Measurements from ENCODE around the gene CFAP141. TPM values are rescaled to one million over a fixed set of nuclear protein-coding genes. Genes with fewer than 3 reads are reported as not detected.

CFAP141 gene
- total RNA-seq, 1 experiment from 2014 or later, result not detected

Other genes starting within 250 kb of the CFAP141 start
- 2.2 and 8.7 TPM in 2 replicates for gene CRTC2, start 247.7 kb downstream of the CFAP141 start, total RNA-seq (2014; rRNA removed; shearing (Covaris generic); ENCODE audit: low replicate concordance)
- 320 and 348 TPM in 2 replicates for gene SLC39A1, start 242.8 kb downstream of the CFAP141 start, total RNA-seq (2014; rRNA removed; shearing (Covaris generic); ENCODE audit: low replicate concordance)
- gene CREB3L4, start 238.4 kb downstream of the CFAP141 start, total RNA-seq (2014; rRNA removed; shearing (Covaris generic); ENCODE audit: low replicate concordance), result 28.4 and 32.2 TPM in 2 replicates
- 355 and 416 TPM in 2 replicates for gene JTB, start 228.7 kb downstream of the CFAP141 start, total RNA-seq (2014; rRNA removed; shearing (Covaris generic); ENCODE audit: low replicate concordance)
- gene RAB13, start 220.0 kb downstream of the CFAP141 start, total RNA-seq (2014; rRNA removed; shearing (Covaris generic); ENCODE audit: low replicate concordance), result 18.3 and 34.7 TPM in 2 replicates
- gene RPS27, start 215.6 kb downstream of the CFAP141 start, total RNA-seq (2014; rRNA removed; shearing (Covaris generic); ENCODE audit: low replicate concordance), result 2,094 and 2,421 TPM in 2 replicates
- gene NUP210L, start 51.3 kb downstream of the CFAP141 start, total RNA-seq (2014; rRNA removed; shearing (Covaris generic); ENCODE audit: low replicate concordance), result 0.07 TPM in 1 of 2 replicates, not detected in the other
- gene TPM3, start 14.2 kb downstream of the CFAP141 start, total RNA-seq (2014; rRNA removed; shearing (Covaris generic); ENCODE audit: low replicate concordance), result 631 and 793 TPM in 2 replicates
- gene UBAP2L, start 14.6 kb upstream of the CFAP141 start, total RNA-seq (2014; rRNA removed; shearing (Covaris generic); ENCODE audit: low replicate concordance), result 68.5 and 85.7 TPM in 2 replicates
- 139 and 144 TPM in 2 replicates for gene HAX1, start 66.3 kb upstream of the CFAP141 start, total RNA-seq (2014; rRNA removed; shearing (Covaris generic); ENCODE audit: low replicate concordance)
- not detected in 2 replicates for gene AQP10, start 114.8 kb upstream of the CFAP141 start, total RNA-seq (2014; rRNA removed; shearing (Covaris generic); ENCODE audit: low replicate concordance)
- gene ATP8B2, start 119.2 kb upstream of the CFAP141 start, total RNA-seq (2014; rRNA removed; shearing (Covaris generic); ENCODE audit: low replicate concordance), result 32.6 and 41.2 TPM in 2 replicates
- gene IL6R, start 199.0 kb upstream of the CFAP141 start, total RNA-seq (2014; rRNA removed; shearing (Covaris generic); ENCODE audit: low replicate concordance), result 6.5 and 17.5 TPM in 2 replicates